ENCODE measurements around the gene SECTM1. TPM values are rescaled to one million over a fixed set of nuclear protein-coding genes. Genes with fewer than 3 reads are reported as not detected.

Gene SECTM1
- total RNA-seq, 4 donors from 2014 or later, result 9.5 to 17.5 (median 14.7) TPM

DNA sequence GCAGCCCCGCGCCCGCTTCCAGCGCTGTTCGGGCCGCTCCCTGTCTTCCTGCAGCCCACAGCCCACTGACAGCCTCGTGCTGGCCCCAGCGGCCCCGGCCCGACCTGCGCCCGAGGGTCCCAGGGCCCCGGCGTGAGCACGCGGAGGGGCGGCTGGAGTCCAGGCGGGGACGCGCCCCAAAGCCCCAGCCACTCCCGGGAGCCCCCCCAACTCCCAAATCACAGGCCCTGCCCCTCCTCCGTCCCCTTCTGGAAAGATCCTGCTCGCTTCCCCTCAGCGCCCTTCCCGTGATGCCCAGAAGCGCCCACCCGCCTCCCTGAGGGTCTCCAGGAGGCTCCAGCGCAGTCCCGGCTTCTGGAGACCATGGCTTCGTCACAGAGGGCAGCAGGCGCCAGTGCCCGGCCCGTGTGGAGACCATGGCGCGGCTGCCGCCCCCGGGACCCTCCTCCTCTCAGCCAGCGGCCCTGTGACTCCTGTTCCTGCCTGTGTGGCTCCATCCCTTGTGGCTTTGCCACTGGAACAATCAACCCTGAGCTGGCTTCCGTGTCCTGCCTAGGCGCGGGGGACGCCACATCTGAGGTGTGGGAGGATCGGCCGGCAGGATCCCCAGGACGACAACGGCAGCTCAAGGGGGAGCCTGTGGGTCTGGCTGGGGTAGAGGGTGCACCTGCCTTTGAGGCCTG, 41.9 kb upstream of the SECTM1 start:
- no peak for TF ChIP-seq CTCF (IDR thresholded peaks at IDR 0.05; ENCODE audit: low read depth)

DNA sequence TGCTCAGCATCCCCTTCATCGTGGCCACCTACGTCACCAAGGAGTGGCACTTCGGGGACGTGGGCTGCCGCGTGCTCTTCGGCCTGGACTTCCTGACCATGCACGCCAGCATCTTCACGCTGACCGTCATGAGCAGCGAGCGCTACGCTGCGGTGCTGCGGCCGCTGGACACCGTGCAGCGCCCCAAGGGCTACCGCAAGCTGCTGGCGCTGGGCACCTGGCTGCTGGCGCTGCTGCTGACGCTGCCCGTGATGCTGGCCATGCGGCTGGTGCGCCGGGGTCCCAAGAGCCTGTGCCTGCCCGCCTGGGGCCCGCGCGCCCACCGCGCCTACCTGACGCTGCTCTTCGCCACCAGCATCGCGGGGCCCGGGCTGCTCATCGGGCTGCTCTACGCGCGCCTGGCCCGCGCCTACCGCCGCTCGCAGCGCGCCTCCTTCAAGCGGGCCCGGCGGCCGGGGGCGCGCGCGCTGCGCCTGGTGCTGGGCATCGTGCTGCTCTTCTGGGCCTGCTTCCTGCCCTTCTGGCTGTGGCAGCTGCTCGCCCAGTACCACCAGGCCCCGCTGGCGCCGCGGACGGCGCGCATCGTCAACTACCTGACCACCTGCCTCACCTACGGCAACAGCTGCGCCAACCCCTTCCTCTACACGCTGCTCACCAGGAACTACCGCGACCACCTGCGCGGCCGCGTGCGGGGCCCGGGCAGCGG, 41.2 kb upstream of the SECTM1 start:
- TF ChIP-seq CTCF (IDR thresholded peaks at IDR 0.05; ENCODE audit: low read depth), result no peak

- TF ChIP-seq CTCF (IDR thresholded peaks at IDR 0.05; ENCODE audit: low read depth), result no peak
Measured at GRCh38 chr17:82373731-82374625, 40.4 kb upstream of the SECTM1 start.

GRCh38 chr17:82372249-82373071, 38.9 kb upstream of the SECTM1 start:
- no peak for TF ChIP-seq CTCF (IDR thresholded peaks at IDR 0.05; ENCODE audit: low read depth)

- no peak for TF ChIP-seq CTCF (IDR thresholded peaks at IDR 0.05; ENCODE audit: low read depth)
Measured at GRCh38 chr17:82371333-82372248, 38.0 kb upstream of the SECTM1 start, which contains the start of gene UTS2R. TSS of gene UTS2R (plus strand) at chr17:82371765. CDS start at chr17:82374325, 2,560 bp downstream.

Measured in subcutaneous adipose tissue (tissue), 4 donors.